Mesendoderm (in vitro differentiated cells): ENCODE data around the gene COPS4.
"Not testable (repeated sequence)": the region's sequence is repeated elsewhere in the genome, so short reads cannot be mapped to it uniquely, and the experiment has no call there.

ENCODE experiments used
- DNase-seq: peaks from one replicate; pipeline ENCODE4 v3.0.0; 2013
- H2AK5ac ChIP-seq: 2 replicates; pipeline ENCODE4 v1.6.1; 2013; ENCODE audit warnings: low read length, inconsistent platforms
- H2BK120ac ChIP-seq: 2 replicates; pipeline ENCODE4 v1.6.1; 2013; ENCODE audit warnings: low read depth, mild to moderate bottlenecking, low read length, moderate library complexity, mixed read lengths
- H2BK15ac ChIP-seq: replicated peaks from 2 replicates; pipeline ENCODE4 v1.6.1; 2013; ENCODE audit warnings: low read depth, mild to moderate bottlenecking, moderate library complexity
- H2BK5ac ChIP-seq: 2 replicates; pipeline ENCODE4 v1.6.1; 2013; ENCODE audit warnings: low read length, inconsistent platforms
- H3K18ac ChIP-seq: 2 replicates; pipeline ENCODE4 v1.6.1; 2013; ENCODE audit warnings: mild to moderate bottlenecking, low read length, mixed read lengths
- H3K23ac ChIP-seq: one replicate; pipeline ENCODE4 v1.6.1; 2013; ENCODE audit warnings: low read length
- H3K27ac ChIP-seq: 2 replicates; pipeline ENCODE4 v1.5.1; 2013; ENCODE audit warnings: low read depth, mild to moderate bottlenecking, inconsistent platforms, low read length, moderate library complexity
- H3K27me3 ChIP-seq: 2 replicates; pipeline ENCODE4 v1.6.1; 2013; ENCODE audit warnings: low read length, control low read depth, mild to moderate bottlenecking, inconsistent platforms; ENCODE audit not compliant: insufficient read depth, poor library complexity
- H3K36me3 ChIP-seq: 2 replicates; pipeline ENCODE4 v1.6.1; 2013; ENCODE audit warnings: low read length, inconsistent platforms; ENCODE audit not compliant: control insufficient read depth, insufficient read depth
- H3K4ac ChIP-seq: one replicate; pipeline ENCODE4 v1.6.1; 2013; ENCODE audit warnings: low read depth, mild to moderate bottlenecking, low read length, moderate library complexity
- H3K4me1 ChIP-seq: 2 replicates; pipeline ENCODE4 v1.6.1; 2013; ENCODE audit warnings: low read depth, low read length, inconsistent platforms; ENCODE audit not compliant: control insufficient read depth
- H3K4me2 ChIP-seq: 2 replicates; pipeline ENCODE4 v1.6.1; 2013; ENCODE audit warnings: low read length
- H3K4me3 ChIP-seq: 2 replicates; pipeline ENCODE4 v1.5.1; 2013; ENCODE audit warnings: mild to moderate bottlenecking, low read length
- H3K56ac ChIP-seq: one replicate; pipeline ENCODE4 v1.6.1; 2013; ENCODE audit warnings: low read length
- H3K79me1 ChIP-seq: 2 replicates; pipeline ENCODE4 v1.6.1; 2013; ENCODE audit warnings: low read length, inconsistent platforms
- H3K79me2 ChIP-seq: 2 replicates; pipeline ENCODE4 v1.6.1; 2013; ENCODE audit warnings: mild to moderate bottlenecking, low read length; ENCODE audit not compliant: control insufficient read depth, insufficient read depth
- H3K9ac ChIP-seq: 2 replicates; pipeline ENCODE4 v1.6.1; 2013; ENCODE audit warnings: low read length, inconsistent platforms
- H4K5ac ChIP-seq: one replicate; pipeline ENCODE4 v1.6.1; 2013; ENCODE audit warnings: low read length
- H4K8ac ChIP-seq: one replicate; pipeline ENCODE4 v1.6.1; 2013; ENCODE audit warnings: low read depth, mild to moderate bottlenecking, control low read depth, low read length, moderate library complexity
- WGBS: extraction: QIAGEN DNeasy Blood & Tissue Kit; methylation state at CpG from one replicate; pipeline ENCODE4 v1.1.7; 2013; ENCODE audit warnings: low lambda C conversion rate, missing lambda C conversion rate; ENCODE audit not compliant: insufficient coverage; ENCODE audit errors: extremely low coverage; 5-methylcytosine and 5-hydroxymethylcytosine counted together

Gene COPS4

DNA sequence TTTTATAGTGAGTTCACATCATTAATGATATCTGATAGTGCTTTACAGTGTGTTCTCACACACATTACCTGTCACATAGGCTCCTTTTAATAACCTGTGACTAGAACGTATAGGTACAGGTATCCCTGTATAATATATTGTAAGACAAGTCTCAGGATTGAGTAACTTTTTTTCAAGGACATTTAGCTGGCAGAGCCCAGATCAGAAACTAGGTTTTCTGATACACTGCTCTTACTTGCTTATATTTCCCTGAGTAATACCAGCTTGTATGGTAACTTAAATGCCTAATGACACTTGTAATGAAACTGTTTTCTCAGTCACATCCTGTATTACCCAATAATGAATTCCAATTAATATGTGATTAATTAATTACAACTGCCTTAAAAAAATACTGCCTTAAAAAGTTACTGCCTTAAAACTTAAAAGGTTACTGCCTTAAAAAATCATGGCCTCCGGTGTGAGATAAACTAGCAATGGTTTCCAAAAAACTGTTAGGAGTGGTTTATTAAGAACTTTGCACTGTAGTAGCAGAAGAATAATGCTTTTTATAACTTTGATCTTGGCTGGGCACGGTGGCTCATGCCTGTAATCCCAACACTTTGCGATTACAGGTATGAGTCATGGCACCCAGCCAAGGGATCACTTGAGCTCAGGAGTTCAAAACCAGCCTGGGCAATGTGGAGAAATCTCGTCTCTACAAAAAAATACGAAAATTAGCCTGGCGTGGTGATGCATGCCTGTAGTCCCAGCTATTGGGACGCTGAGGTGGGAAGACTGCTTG lies 11.9 kb downstream of the COPS4 start:
- Histone ChIP-seq H3K56ac (no peak overlapping the region), H3K79me2 (no peaks in the 10 kb centered on the region)
- DNase-seq: no peak

GRCh38 chr4:83048781-83049180 lies 13.8 kb downstream of the COPS4 start:
- H3K9ac ChIP-seq, H3K23ac ChIP-seq, H2BK15ac ChIP-seq, H2AK5ac ChIP-seq, DNase-seq, H3K18ac ChIP-seq, H3K4ac ChIP-seq, H3K79me2 ChIP-seq, H3K4me3 ChIP-seq, H3K56ac ChIP-seq, H2BK120ac ChIP-seq, H4K8ac ChIP-seq, H3K27me3 ChIP-seq, H3K27ac ChIP-seq, H3K36me3 ChIP-seq, H3K79me1 ChIP-seq, H4K5ac ChIP-seq, H3K4me2 ChIP-seq, H3K4me1 ChIP-seq, H2BK5ac ChIP-seq: not testable (repeated sequence)
- no CpG with 5 or more reads among the region's 8 CpGs for WGBS

More for the DNA sequence above, 11.9 kb downstream of the COPS4 start:
- H3K4me2 ChIP-seq: no peak overlapping the region
- H3K27ac ChIP-seq: no peak overlapping the region
- H3K4ac ChIP-seq: no peak overlapping the region
- no peak overlapping the region for H4K8ac ChIP-seq
- no peaks in the 10 kb centered on the region for H3K36me3 ChIP-seq
- WGBS: no CpG with 5 or more reads among the region's 8 CpGs
- H3K9ac ChIP-seq: no peak overlapping the region
- H3K4me1 ChIP-seq: no peaks in the 10 kb centered on the region
- no peak overlapping the region for H2BK120ac ChIP-seq
- H2BK5ac ChIP-seq: no peak overlapping the region
- no peak overlapping the region for H2AK5ac ChIP-seq
- H3K4me3 ChIP-seq: no peak overlapping the region
- H3K27me3 ChIP-seq: no peaks in the 10 kb centered on the region
- no peak overlapping the region for H4K5ac ChIP-seq
- H3K79me1 ChIP-seq: peaks cover 2% of the 10 kb centered on the region
- no peak overlapping the region for H3K18ac ChIP-seq
- no peak overlapping the region for H3K23ac ChIP-seq
- H2BK15ac ChIP-seq: no peak overlapping the region

DNA sequence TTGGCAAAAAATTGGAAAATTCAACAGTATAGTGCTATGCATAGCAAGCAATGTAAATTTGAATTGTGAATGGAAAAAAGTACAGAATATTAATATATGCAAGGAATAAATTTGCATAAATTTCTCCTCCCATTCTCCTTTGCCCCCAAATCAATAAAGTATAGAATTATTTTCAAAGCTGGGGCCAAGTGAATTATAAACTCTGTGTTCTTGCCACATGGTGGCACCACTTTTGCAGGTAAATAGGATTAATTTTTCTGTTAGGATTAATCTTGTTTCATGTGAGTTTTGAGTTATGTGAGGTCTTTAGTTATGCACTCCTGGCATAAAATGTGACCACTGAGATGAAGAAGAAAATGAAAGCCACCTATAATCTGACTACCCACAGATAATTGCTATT lies 19.9 kb downstream of the COPS4 start:
- no peaks in the 10 kb centered on the region for H3K79me2 ChIP-seq
- no peaks in the 10 kb centered on the region for H3K4me1 ChIP-seq
- H3K36me3 ChIP-seq: no peaks in the 10 kb centered on the region
- H3K27me3 ChIP-seq: no peaks in the 10 kb centered on the region
- H3K18ac ChIP-seq: no peak overlapping the region
- H3K4me3 ChIP-seq: no peak overlapping the region
- no peak overlapping the region for H3K9ac ChIP-seq
- no peak overlapping the region for H3K4ac ChIP-seq
- no peak overlapping the region for H4K8ac ChIP-seq
- no peak overlapping the region for H4K5ac ChIP-seq
- H3K56ac ChIP-seq: no peak overlapping the region
- H2BK5ac ChIP-seq: no peak overlapping the region
- H3K4me2 ChIP-seq: no peak overlapping the region
- no peak overlapping the region for H2BK15ac ChIP-seq
- no peak overlapping the region for H2BK120ac ChIP-seq
- H3K27ac ChIP-seq: no peak overlapping the region
- H3K79me1 ChIP-seq: no peaks in the 10 kb centered on the region
- H3K23ac ChIP-seq: no peak overlapping the region
- no peak overlapping the region for H2AK5ac ChIP-seq
- no peak for DNase-seq

DNA sequence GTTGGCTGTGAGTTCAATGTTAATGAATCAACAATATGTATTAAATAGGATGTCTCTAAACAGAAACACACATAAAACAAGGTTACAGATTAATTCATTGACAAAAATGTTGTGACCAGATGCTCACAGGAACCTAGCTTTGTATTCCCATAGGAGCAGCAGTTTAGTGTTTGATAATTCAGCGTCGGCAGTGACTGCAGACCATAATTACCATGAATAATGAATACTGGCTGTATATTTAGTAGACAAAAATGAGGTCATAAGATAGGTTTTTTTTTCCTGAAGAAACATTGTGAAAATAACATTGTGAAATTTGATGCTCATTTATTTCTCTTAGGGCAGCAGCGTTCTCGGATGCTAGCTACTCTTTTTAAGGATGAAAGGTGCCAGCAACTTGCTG lies 27.8 kb downstream of the COPS4 start:
- no peak overlapping the region for H4K8ac ChIP-seq
- peaks cover 2% of the 10 kb centered on the region for H3K36me3 ChIP-seq
- H2BK5ac ChIP-seq: no peak overlapping the region
- no peak overlapping the region for H3K4ac ChIP-seq
- no peak overlapping the region for H3K9ac ChIP-seq
- H2AK5ac ChIP-seq: no peak overlapping the region
- H2BK120ac ChIP-seq: no peak overlapping the region
- H3K23ac ChIP-seq: no peak overlapping the region
- H3K56ac ChIP-seq: no peak overlapping the region
- H3K4me3 ChIP-seq: no peak overlapping the region
- no peak overlapping the region for H3K27ac ChIP-seq
- H3K4me1 ChIP-seq: no peaks in the 10 kb centered on the region
- no peak overlapping the region for H4K5ac ChIP-seq
- H3K79me1 ChIP-seq: no peaks in the 10 kb centered on the region
- no CpG with 5 or more reads among the region's 4 CpGs for WGBS
- no peak overlapping the region for H3K4me2 ChIP-seq
- no peak overlapping the region for H2BK15ac ChIP-seq
- H3K27me3 ChIP-seq: no peaks in the 10 kb centered on the region
- H3K79me2 ChIP-seq: no peaks in the 10 kb centered on the region
- no peak overlapping the region for H3K18ac ChIP-seq
- no peak for DNase-seq

GRCh38 chr4:83065266-83065665 lies 30.3 kb downstream of the COPS4 start:
- Histone ChIP-seq H3K36me3 (peaks cover 2% of the 10 kb centered on the region), H3K27me3 (no peaks in the 10 kb centered on the region), H2BK120ac (peak overlapping the region; percentile 28), H3K23ac (no peak overlapping the region), H2BK15ac (no peak overlapping the region), H3K9ac (no peak overlapping the region), H4K8ac (no peak overlapping the region), H3K4me2 (no peak overlapping the region), H3K79me1 (no peaks in the 10 kb centered on the region), H3K56ac (no peak overlapping the region), H2BK5ac (no peak overlapping the region), H3K4me1 (no peaks in the 10 kb centered on the region), H3K79me2 (no peaks in the 10 kb centered on the region), H3K18ac (no peak overlapping the region), H4K5ac (no peak overlapping the region), H3K27ac (no peak overlapping the region), H2AK5ac (no peak overlapping the region), H3K4ac (no peak overlapping the region), H3K4me3 (no peak overlapping the region)
- no peak for DNase-seq
- no CpG with 5 or more reads among the region's 1 CpG for WGBS

- no peaks in the 10 kb centered on the region for H3K79me2 ChIP-seq
- H3K4me3 ChIP-seq: no peak overlapping the region
- H3K4me1 ChIP-seq: no peaks in the 10 kb centered on the region
- H3K56ac ChIP-seq: no peak overlapping the region
- no peak overlapping the region for H4K8ac ChIP-seq
- no peak overlapping the region for H3K9ac ChIP-seq
- no peak overlapping the region for H3K18ac ChIP-seq
- H2BK120ac ChIP-seq: no peak overlapping the region
- no peak overlapping the region for H3K4me2 ChIP-seq
- H4K5ac ChIP-seq: no peak overlapping the region
- no peak overlapping the region for H2AK5ac ChIP-seq
- H3K4ac ChIP-seq: no peak overlapping the region
- DNase-seq: no peak
- H3K27ac ChIP-seq: no peak overlapping the region
- H3K36me3 ChIP-seq: peaks cover 2% of the 10 kb centered on the region
- H2BK15ac ChIP-seq: no peak overlapping the region
- H3K79me1 ChIP-seq: no peaks in the 10 kb centered on the region
- no peak overlapping the region for H2BK5ac ChIP-seq
- no CpG with 5 or more reads among the region's 10 CpGs for WGBS
- H3K27me3 ChIP-seq: no peaks in the 10 kb centered on the region
- no peak overlapping the region for H3K23ac ChIP-seq
Observed at GRCh38 chr4:83067058-83067639, 32.2 kb downstream of the COPS4 start.
